H1 (cell line): ENCODE measurements around the gene ACTR2. TPM values are rescaled to one million over a fixed set of nuclear protein-coding genes. Genes with fewer than 3 reads are reported as not detected.

Experiments
- CTCF ChIA-PET: fragments of 300-600 bp; sonication (Branson Sonifier 250); formaldehyde crosslinking; loops from one replicate; lab custom pipeline; 2021; ENCODE audit not compliant: partially characterized antibody; lab: Charles Lee
- POLR2A ChIA-PET: fragments of 300-600 bp; sonication (Branson Sonifier 250); formaldehyde crosslinking; loops from one replicate; lab custom pipeline; 2021; ENCODE audit warnings: inconsistent platforms; ENCODE audit not compliant: partially characterized antibody; lab: Charles Lee
- DNase-seq, 2 experiments: peaks; one replicate each; pipeline versions ENCODE4 v3.0.0 to v3.0.0-alpha.2; 2010 to 2022; ENCODE audit warnings: low spot score in 2 of 2, low read depth in 1 of 2, mixed read lengths in 1 of 2
- FAIRE-seq: peaks from 2 replicates; lab custom pipeline; 2011; peaks lifted over from hg19 to GRCh38; lab: Jason Lieb, UNC
- H2AFZ ChIP-seq: 2 replicates; pipeline ENCODE4 v1.8.1; 2012; ENCODE audit warnings: low read length, inconsistent platforms
- H2AK5ac ChIP-seq: 2 replicates; pipeline ENCODE4 v1.6.1; 2013; ENCODE audit warnings: low read depth, low read length
- H2BK120ac ChIP-seq: replicated peaks from 2 replicates; pipeline ENCODE3; 2013; ENCODE audit warnings: low read depth, low read length, inconsistent platforms
- H2BK12ac ChIP-seq: 2 replicates; pipeline ENCODE4 v1.6.1; 2013; ENCODE audit warnings: low read depth, low read length
- H2BK15ac ChIP-seq: 2 replicates; pipeline ENCODE4 v1.6.1; 2013; ENCODE audit warnings: low read length
- H2BK20ac ChIP-seq: 2 replicates; pipeline ENCODE4 v1.6.1; 2013; ENCODE audit warnings: low read length
- H2BK5ac ChIP-seq: 2 replicates; pipeline ENCODE4 v1.6.1; 2013; ENCODE audit warnings: low read depth, low read length
- H3K14ac ChIP-seq: 2 replicates; pipeline ENCODE4 v1.6.1; 2013; ENCODE audit warnings: inconsistent platforms; ENCODE audit not compliant: insufficient read length
- H3K18ac ChIP-seq: 2 replicates; pipeline ENCODE4 v1.6.1; 2013; ENCODE audit warnings: low read length; ENCODE audit errors: extremely low read depth
- H3K23ac ChIP-seq: 2 replicates; pipeline ENCODE4 v1.6.1; 2013; ENCODE audit warnings: inconsistent platforms; ENCODE audit not compliant: insufficient read length
- H3K23me2 ChIP-seq: 2 replicates; pipeline ENCODE4 v1.6.1; 2013; ENCODE audit warnings: low read depth, low read length
- H3K27ac ChIP-seq: 2 replicates; pipeline ENCODE4 v1.6.1; 2011; ENCODE audit warnings: low read depth, low read length, inconsistent platforms
- H3K27me3 ChIP-seq, 4 experiments: replicated peaks in 1 of 4; 1 replicate in 1 of 4; 2 replicates in 3 of 4; pipeline versions ENCODE4 v1.6.1 to v1.8.1; 2011 to 2013; ENCODE audit warnings: low read length in 3 of 4, mild to moderate bottlenecking in 3 of 4, inconsistent platforms in 2 of 4, mixed read lengths in 2 of 4, moderate library complexity in 1 of 4; ENCODE audit not compliant: control insufficient read depth in 3 of 4, insufficient read depth in 3 of 4; ENCODE audit errors: extremely low read depth in 1 of 4
- H3K36me3 ChIP-seq, 4 experiments: 2 replicates each; pipeline versions ENCODE4 v1.6.1 to v1.8.1; 2011 to 2013; ENCODE audit warnings: mild to moderate bottlenecking in 4 of 4, low read length in 3 of 4, moderate library complexity in 2 of 4, control low read depth in 1 of 4, inconsistent platforms in 1 of 4; ENCODE audit not compliant: insufficient read depth in 4 of 4, control insufficient read depth in 2 of 4
- H3K4ac ChIP-seq: replicated peaks from 2 replicates; pipeline ENCODE3; 2013; ENCODE audit warnings: low read length, low read depth, mixed read lengths, inconsistent platforms; ENCODE audit not compliant: insufficient read length
- H3K4me1 ChIP-seq, 4 experiments: replicated peaks in 1 of 4; 1 replicate in 1 of 4; 2 replicates in 3 of 4; pipeline versions ENCODE4 v1.6.1 to v1.8.1; 2011 to 2013; ENCODE audit warnings: low read length in 3 of 4, inconsistent platforms in 2 of 4, mixed read lengths in 1 of 4; ENCODE audit not compliant: insufficient read depth in 4 of 4, control insufficient read depth in 3 of 4
- H3K4me2 ChIP-seq, 2 experiments: 2 replicates each; pipeline versions ENCODE4 v1.6.1 to v1.8.1; 2011 to 2013; ENCODE audit warnings: low read depth in 2 of 2, low read length in 2 of 2, control low read depth in 1 of 2, inconsistent platforms in 1 of 2, mild to moderate bottlenecking in 1 of 2; ENCODE audit not compliant: insufficient read depth in 1 of 2
- H3K4me3 ChIP-seq, 4 experiments: fragments of 200-600, 300-600 bp in 1 of 4; sonication (generic), shearing (Covaris generic), sonication (Bioruptor Twin) in 1 of 4; 2 replicates each; pipeline versions ENCODE4 v1.5.1 to v1.8.1; 2011 to 2016; ENCODE audit warnings: low read length in 4 of 4, low read depth in 3 of 4, control low read depth in 2 of 4, inconsistent platforms in 2 of 4, mild to moderate bottlenecking in 2 of 4, mixed read lengths in 1 of 4, moderate library complexity in 1 of 4; ENCODE audit not compliant: insufficient read depth in 2 of 4; ENCODE audit errors: extremely low read depth in 1 of 4
- H3K56ac ChIP-seq: replicated peaks from 2 replicates; pipeline ENCODE3; 2013; ENCODE audit warnings: low read depth, mild to moderate bottlenecking, mixed read lengths, low read length, inconsistent platforms; ENCODE audit not compliant: insufficient read length
- H3K79me1 ChIP-seq: 2 replicates; pipeline ENCODE4 v1.6.1; 2013; ENCODE audit warnings: low read depth, low read length, control low read depth
- H3K79me2 ChIP-seq, 2 experiments: 2 replicates each; pipeline versions ENCODE4 v1.6.1 to v1.8.1; 2012 to 2013; ENCODE audit warnings: low read length in 2 of 2, mild to moderate bottlenecking in 2 of 2, inconsistent platforms in 1 of 2; ENCODE audit not compliant: insufficient read depth in 2 of 2, control insufficient read depth in 1 of 2
- H3K9ac ChIP-seq, 4 experiments: replicated peaks in 1 of 4; 1 replicate in 1 of 4; 2 replicates in 3 of 4; pipeline versions ENCODE4 v1.6.1 to v1.8.1; 2011 to 2013; ENCODE audit warnings: low read depth in 3 of 4, low read length in 3 of 4, control low read depth in 2 of 4, mild to moderate bottlenecking in 2 of 4, moderate library complexity in 2 of 4, inconsistent platforms in 1 of 4; ENCODE audit errors: extremely low read depth in 1 of 4
- H3K9me3 ChIP-seq, 2 experiments: 2 replicates each; pipeline versions ENCODE4 v1.6.1 to v1.8.1; 2012 to 2013; ENCODE audit warnings: mild to moderate bottlenecking in 2 of 2, moderate library complexity in 2 of 2, control low read depth in 1 of 2, inconsistent platforms in 1 of 2, low read depth in 1 of 2, low read length in 1 of 2, mixed read lengths in 1 of 2; ENCODE audit not compliant: insufficient read depth in 2 of 2
- H4K20me1 ChIP-seq, 2 experiments: replicated peaks in 1 of 2; 2 replicates each; pipeline versions ENCODE3 to v1.8.1; 2011 to 2013; ENCODE audit warnings: inconsistent platforms in 2 of 2, low read length in 2 of 2, mild to moderate bottlenecking in 1 of 2; ENCODE audit not compliant: insufficient read depth in 2 of 2, control insufficient read depth in 1 of 2
- H4K5ac ChIP-seq: 2 replicates; pipeline ENCODE4 v1.6.1; 2013; ENCODE audit warnings: low read length, low read depth, mixed read lengths, inconsistent platforms; ENCODE audit not compliant: insufficient read length
- H4K8ac ChIP-seq: 2 replicates; pipeline ENCODE4 v1.8.0; 2013; ENCODE audit warnings: mild to moderate bottlenecking, moderate library complexity, low read length, inconsistent platforms; ENCODE audit not compliant: insufficient read depth; ENCODE audit errors: extremely low read depth
- H4K91ac ChIP-seq: replicated peaks from 2 replicates; pipeline ENCODE3; 2013; ENCODE audit warnings: low read length, mixed read lengths, inconsistent platforms; ENCODE audit not compliant: insufficient read length
- BCL11A ChIP-seq, 2 experiments: IDR thresholded peaks; one replicate each; pipeline ENCODE4 v1.6.1; 2011; ENCODE audit warnings: low read depth in 2 of 2, low read length in 2 of 2, mild to moderate bottlenecking in 2 of 2
- BRCA1 ChIP-seq: IDR thresholded peaks from 2 replicates; pipeline ENCODE4 v1.6.1; 2012; ENCODE audit warnings: low read depth, low read length, improper control_type of control experiment
- CBX5 ChIP-seq: fragments of 300-800, 300-1000 bp; sonication (generic); IDR thresholded peaks from 2 replicates; pipeline ENCODE4 v1.7.1; 2016; ENCODE audit warnings: antibody characterized with exemption, low read length, low read depth
- CEBPB ChIP-seq: IDR thresholded peaks from 2 replicates; pipeline ENCODE4 v1.6.1; 2012; ENCODE audit warnings: low read depth, low read length
- CHD1 ChIP-seq: IDR thresholded peaks from 2 replicates; pipeline ENCODE4 v1.6.1; 2012; ENCODE audit warnings: low read depth, low read length, improper control_type of control experiment
- CREB1 ChIP-seq: IDR thresholded peaks from 2 replicates; pipeline ENCODE4 v1.6.1; 2012; ENCODE audit warnings: inconsistent platforms
- E2F6 ChIP-seq: IDR thresholded peaks from 2 replicates; pipeline ENCODE4 v1.6.1; 2012; ENCODE audit warnings: inconsistent platforms
- PHF8 ChIP-seq: fragments of 200-600 bp; sonication (generic); conservative IDR thresholded peaks from 2 replicates; pipeline ENCODE4 v1.7.1; 2012; ENCODE audit warnings: low read depth, mild to moderate bottlenecking, inconsistent platforms, low read length, moderate library complexity
- POLR2AphosphoS5 ChIP-seq: IDR thresholded peaks from 2 replicates; pipeline ENCODE4 v1.6.1; 2011; ENCODE audit warnings: low read depth, low read length
- RBBP5 ChIP-seq: IDR thresholded peaks from 2 replicates; pipeline ENCODE4 v1.7.1; 2012; ENCODE audit warnings: low read depth, mild to moderate bottlenecking, inconsistent platforms, low read length, moderate library complexity, borderline replicate concordance
- RNF2 ChIP-seq: fragments of 200-900, 300-1000 bp; sonication (generic); IDR thresholded peaks from 2 replicates; pipeline ENCODE4 v1.7.1; 2016; ENCODE audit warnings: borderline replicate concordance, low read depth, mild to moderate bottlenecking, antibody characterized with exemption, low read length; ENCODE audit not compliant: poor library complexity, severe bottlenecking; ENCODE audit errors: missing control alignments
- SAP30 ChIP-seq: fragments of 300-600 bp; sonication (generic); IDR thresholded peaks from 2 replicates; pipeline ENCODE4 v1.7.1; 2012; ENCODE audit warnings: low read length, moderate library complexity, mild to moderate bottlenecking, inconsistent platforms; ENCODE audit not compliant: insufficient read depth, insufficient replicate concordance
- SRF ChIP-seq: IDR thresholded peaks from 2 replicates; pipeline ENCODE4 v1.6.1; 2011; ENCODE audit warnings: mild to moderate bottlenecking, low read depth, low read length, moderate library complexity
- WGBS, 2 experiments: shearing (Covaris generic) in 1 of 2; methylation state at CpG; one replicate each; pipeline versions ENCODE4 v1.1.6 to v1.1.7; 2013 to 2015; ENCODE audit warnings: low lambda C conversion rate in 2 of 2, mixed read lengths in 2 of 2, inconsistent platforms in 1 of 2, low coverage in 1 of 2, missing lambda C conversion rate in 1 of 2; ENCODE audit not compliant: insufficient replicate concordance in 2 of 2, insufficient coverage in 1 of 2, insufficient read length in 1 of 2; ENCODE audit errors: extremely low coverage in 1 of 2, missing lambda C conversion rate in 1 of 2; 5-methylcytosine and 5-hydroxymethylcytosine counted together
- polyA plus RNA-seq, 7 experiments: library from polyadenylated mRNA; depleted of rRNA in 3 of 7; stranded (reverse) in 5 of 7; unstranded in 2 of 7; fragments of >200 nt in 5 of 7; fragments of 200-250 nt in 2 of 7; gene quantifications; 1 replicate in 5 of 7; 2 replicates in 1 of 7; 4 replicates in 1 of 7; pipeline versions ENCODE4 v1.2.1 to v1.2.3, GENCODE V29; 2011 to 2013; ENCODE audit warnings: missing spikeins in 2 of 7, mixed read lengths in 2 of 7
- total RNA-seq: library from RNA; stranded (reverse); fragmentation: NEBNext Ultra II Directional; extraction: Animal tissue kit (Norgen Biotek cat#: 25700); gene quantifications from 2 replicates; pipeline ENCODE4 v1.2.1, GENCODE V29; 2021

Gene ACTR2
- total and polyA plus RNA-seq, 2 of the 8 experiments (the other 6 are each of a cell fraction or from before 2014, with no cell fraction given), result 28.3 to 171 TPM

- Histone ChIP-seq H4K20me1 (peaks cover 0 to 7% of the 10 kb centered on the region in 2 experiments), H3K23ac (no peak overlapping the region), H3K79me2 (no peaks in the 10 kb centered on the region), H4K91ac (no peak overlapping the region), H2BK15ac (no peak overlapping the region), H3K23me2 (no peaks in the 10 kb centered on the region), H3K4me3 (no peak overlapping the region), H3K79me1 (no peaks in the 10 kb centered on the region; the same call in 1 of the 2 replicates), H3K18ac (no peak overlapping the region)
- no peak for FAIRE-seq
- WGBS, 2 experiments, result 96% methylated on average over 5 of the region's 5 CpGs; no CpG with 5 or more reads in 1 of the 2 experiments
- TF ChIP-seq RBBP5 (no peak), PHF8 (no peak), SAP30 (no peak), CHD1 (no peak), POLR2AphosphoS5 (no peak), BRCA1 (no peak), E2F6 (no peak), SRF (no peak), CBX5 (no peak), CREB1 (no peak), BCL11A (IDR thresholded peaks at IDR 0.05; ENCODE audit: low read depth in 2 of 2, low read length in 2 of 2) (no peak), RNF2 (no peak), CEBPB (no peak)
- TF ChIP-seq, all 59 proteins: peak for 0
- H3K27ac ChIP-seq, result no peak overlapping the region
- no peak overlapping the region for H2AK5ac ChIP-seq
- H3K14ac ChIP-seq, result no peak overlapping the region
- H4K8ac ChIP-seq, result no peak overlapping the region
- H3K27me3 ChIP-seq, result no peaks in the 10 kb centered on the region
- H3K4me2 ChIP-seq, result no peak overlapping the region
- POLR2A ChIA-PET, result no interaction called here
- CTCF ChIA-PET, result interaction anchor here (0.8 to 3.9 kb wide), 11 partner anchors 8 to 222 kb away, joined by 3 to 14 read pairs (median 3); no protein-coding TSS in a partner anchor
- no peaks in the 10 kb centered on the region for H3K4me1 ChIP-seq
- DNase-seq, result no peak
- H2AFZ ChIP-seq, result no peak overlapping the region
- no peak overlapping the region for H3K4ac ChIP-seq
- no peak overlapping the region for H3K9ac ChIP-seq
- no peaks in the 10 kb centered on the region for H3K9me3 ChIP-seq
- no peak overlapping the region for H2BK120ac ChIP-seq
- H2BK20ac ChIP-seq, result no peak overlapping the region
- no peak overlapping the region for H2BK5ac ChIP-seq
- H3K36me3 ChIP-seq, result no peaks in the 10 kb centered on the region
- H2BK12ac ChIP-seq, result no peak overlapping the region
- H3K56ac ChIP-seq, result no peak overlapping the region
- no peak overlapping the region for H4K5ac ChIP-seq
Observed at GRCh38 chr2:65319072-65319673, 91.5 kb downstream of the ACTR2 start.
